Measurements from ENCODE around the gene ERP44. TPM values are rescaled to one million over a fixed set of nuclear protein-coding genes. Genes with fewer than 3 reads are reported as not detected.

ERP44 gene
- total and polyA plus RNA-seq, 11 donors, result 7.9 to 21.6 (median 15.7) TPM

- 72 to 97% (median 95%) methylated on average over 2 of the region's 2 CpGs for WGBS, 4 donors
- TF ChIP-seq POLR2A (IDR thresholded peaks at IDR 0.05), result no peak
- TF ChIP-seq, protein P1, sequence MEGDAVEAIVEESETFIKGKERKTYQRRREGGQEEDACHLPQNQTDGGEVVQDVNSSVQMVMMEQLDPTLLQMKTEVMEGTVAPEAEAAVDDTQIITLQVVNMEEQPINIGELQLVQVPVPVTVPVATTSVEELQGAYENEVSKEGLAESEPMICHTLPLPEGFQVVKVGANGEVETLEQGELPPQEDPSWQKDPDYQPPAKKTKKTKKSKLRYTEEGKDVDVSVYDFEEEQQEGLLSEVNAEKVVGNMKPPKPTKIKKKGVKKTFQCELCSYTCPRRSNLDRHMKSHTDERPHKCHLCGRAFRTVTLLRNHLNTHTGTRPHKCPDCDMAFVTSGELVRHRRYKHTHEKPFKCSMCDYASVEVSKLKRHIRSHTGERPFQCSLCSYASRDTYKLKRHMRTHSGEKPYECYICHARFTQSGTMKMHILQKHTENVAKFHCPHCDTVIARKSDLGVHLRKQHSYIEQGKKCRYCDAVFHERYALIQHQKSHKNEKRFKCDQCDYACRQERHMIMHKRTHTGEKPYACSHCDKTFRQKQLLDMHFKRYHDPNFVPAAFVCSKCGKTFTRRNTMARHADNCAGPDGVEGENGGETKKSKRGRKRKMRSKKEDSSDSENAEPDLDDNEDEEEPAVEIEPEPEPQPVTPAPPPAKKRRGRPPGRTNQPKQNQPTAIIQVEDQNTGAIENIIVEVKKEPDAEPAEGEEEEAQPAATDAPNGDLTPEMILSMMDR (IDR thresholded peaks at IDR 0.05), result no peak
Observed at GRCh38 chr9:99948482-99948881, 150.3 kb downstream of the ERP44 start.

GRCh38 chr9:99947395-99947794 lies 151.4 kb downstream of the ERP44 start:
- Histone ChIP-seq H3K4me1 (peaks cover 0 to 11% (median 0%) of the 10 kb centered on the region in 12 donors), H3K9me3 (peaks cover 0 to 5% (median 0%) of the 10 kb centered on the region in 12 donors), H3K4me3 (no peak overlapping the region), H3K27me3 (no peaks in the 10 kb centered on the region), H3K27ac (no peak overlapping the region), H3K36me3 (peaks cover 0 to 18% (median 10%) of the 10 kb centered on the region in 9 donors)
- WGBS, 4 donors, result 46 to 62% (median 53%) methylated on average over 3 of the region's 3 CpGs
- no peak for ATAC-seq
- TF ChIP-seq, protein P1 (IDR thresholded peaks at IDR 0.05), result peak in 3 of 12 donors; percentile 6 to 17 (median 16)
- TF ChIP-seq POLR2A (IDR thresholded peaks at IDR 0.05), result no peak
- intact Hi-C loops (cut with DNase I), result no loop called here
- no peak for DNase-seq

More at GRCh38 chr9:99948482-99948881, 150.3 kb downstream of the ERP44 start:
- peaks cover 0 to 18% (median 10%) of the 10 kb centered on the region in 9 donors for H3K36me3 ChIP-seq
- H3K27me3 ChIP-seq, result no peaks in the 10 kb centered on the region
- no peak overlapping the region for H3K27ac ChIP-seq
- H3K4me1 ChIP-seq, result peaks cover 0 to 11% (median 0%) of the 10 kb centered on the region in 12 donors
- ATAC-seq (no peak), DNase-seq (no peak)
- no peak overlapping the region for H3K4me3 ChIP-seq
- intact Hi-C loops (cut with DNase I), result no loop called here
- H3K9me3 ChIP-seq, result peaks cover 0 to under 1% (median 0%) of the 10 kb centered on the region in 12 donors

GRCh38 chr9:99936947-99937587 lies 161.7 kb downstream of the ERP44 start:
- Histone ChIP-seq H3K36me3 (peaks cover 0 to 6% (median 0%) of the 10 kb centered on the region in 9 donors), H3K27ac (no peak overlapping the region), H3K4me1 (no peaks in the 10 kb centered on the region), H3K9me3 (peaks cover 0 to 21% (median 7%) of the 10 kb centered on the region in 12 donors), H3K27me3 (no peaks in the 10 kb centered on the region), H3K4me3 (no peak overlapping the region)
- ATAC-seq (no peak), DNase-seq (no peak)
- intact Hi-C loops (cut with DNase I), result no loop called here
- WGBS, 4 donors, result 97 to 98% (median 98%) methylated on average over 4 of the region's 4 CpGs
- TF ChIP-seq, protein P1 (IDR thresholded peaks at IDR 0.05), result no peak
- no peak for TF ChIP-seq POLR2A (IDR thresholded peaks at IDR 0.05)

DNA sequence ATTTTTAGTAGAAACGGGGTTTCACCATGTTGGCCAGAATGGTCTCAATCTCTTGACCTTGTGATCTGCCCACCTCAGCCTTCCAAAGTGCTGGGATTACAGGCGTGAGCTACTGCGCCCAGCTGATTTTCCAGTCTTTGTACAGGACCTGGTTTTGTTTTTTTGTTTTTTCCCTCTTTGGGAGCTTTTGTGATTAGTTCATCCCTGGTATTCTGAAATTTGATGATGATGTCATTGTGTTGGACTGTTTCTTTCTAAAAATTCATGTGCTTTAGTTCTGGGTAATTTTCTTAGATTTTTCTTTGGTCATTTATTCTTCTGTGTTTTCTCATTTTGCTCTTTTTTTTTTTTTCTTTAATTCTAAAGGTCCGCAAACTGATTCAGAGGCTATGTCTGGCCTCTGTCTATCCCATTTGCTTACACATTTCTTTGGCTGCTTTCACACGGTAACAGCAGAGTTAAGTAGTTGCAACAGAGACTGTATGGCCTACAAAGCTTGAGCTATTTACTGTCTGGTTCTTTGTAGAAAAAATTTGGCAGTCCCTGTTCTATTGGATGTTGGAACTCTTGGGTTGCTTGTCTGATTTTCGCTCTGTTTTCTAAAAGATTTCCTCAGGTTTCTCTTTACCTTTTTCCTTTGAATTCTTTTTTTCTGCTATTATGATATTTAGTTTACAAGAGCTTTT lies 167.5 kb downstream of the ERP44 start:
- Histone ChIP-seq H3K27me3 (no peaks in the 10 kb centered on the region), H3K4me3 (no peak overlapping the region), H3K4me1 (no peaks in the 10 kb centered on the region), H3K36me3 (peaks cover 0 to 44% (median 20%) of the 10 kb centered on the region in 9 donors), H3K27ac (no peak overlapping the region), H3K9me3 (peaks cover 0 to 13% (median 5%) of the 10 kb centered on the region in 12 donors)
- DNase-seq (no peak), ATAC-seq (no peak)
- TF ChIP-seq, protein P1 (IDR thresholded peaks at IDR 0.05), result no peak
- TF ChIP-seq POLR2A (IDR thresholded peaks at IDR 0.05), result no peak
- intact Hi-C loops (cut with DNase I), result no loop called here
- 95 to 96% (median 95%) methylated on average over 6 of the region's 6 CpGs for WGBS, 4 donors
